GM10847 (cell line): ENCODE measurements around the gene NUP188.

ENCODE experiments used
- POLR2A ChIP-seq: IDR thresholded peaks from 2 replicates; pipeline ENCODE4 v1.6.1; 2011; ENCODE audit not compliant: insufficient read length; ENCODE audit errors: extremely low read depth

The NUP188 gene

GRCh38 chr9:128947527-128948301 is at the start of gene NUP188, which contains the start of gene DOLK:
TSS of gene NUP188 (plus strand) at chr9:128947699. CDS start at chr9:128947720, 21 bp downstream.
TSS of gene DOLK (minus strand) at chr9:128947603. CDS start at chr9:128947303, 300 bp downstream.
- TF ChIP-seq POLR2A, result peak; percentile 98

DNA sequence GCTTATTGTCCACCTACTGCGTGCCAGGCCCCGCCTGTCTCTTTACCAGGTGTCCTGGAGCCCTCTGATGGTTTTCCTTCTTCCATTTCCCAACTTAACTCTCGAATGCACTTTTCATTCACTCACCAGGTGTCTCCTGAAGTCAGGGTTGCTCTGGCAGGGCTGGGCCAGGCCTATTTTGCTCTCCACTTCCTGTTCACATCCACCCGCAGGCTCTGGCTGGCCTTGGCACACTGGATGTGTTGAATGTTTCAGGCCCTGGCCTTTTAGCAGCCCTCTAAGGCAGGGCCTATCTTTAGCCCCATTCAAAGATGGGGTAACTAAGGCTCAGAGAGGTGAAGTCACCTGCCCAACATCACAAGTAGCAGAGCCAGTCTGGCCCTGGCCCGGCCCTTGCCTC is 49.1 kb upstream of the NUP188 start:
- no peak for TF ChIP-seq POLR2A

GRCh38 chr9:128898845-128899565 is 48.5 kb upstream of the NUP188 start:
- TF ChIP-seq POLR2A, result no peak

DNA sequence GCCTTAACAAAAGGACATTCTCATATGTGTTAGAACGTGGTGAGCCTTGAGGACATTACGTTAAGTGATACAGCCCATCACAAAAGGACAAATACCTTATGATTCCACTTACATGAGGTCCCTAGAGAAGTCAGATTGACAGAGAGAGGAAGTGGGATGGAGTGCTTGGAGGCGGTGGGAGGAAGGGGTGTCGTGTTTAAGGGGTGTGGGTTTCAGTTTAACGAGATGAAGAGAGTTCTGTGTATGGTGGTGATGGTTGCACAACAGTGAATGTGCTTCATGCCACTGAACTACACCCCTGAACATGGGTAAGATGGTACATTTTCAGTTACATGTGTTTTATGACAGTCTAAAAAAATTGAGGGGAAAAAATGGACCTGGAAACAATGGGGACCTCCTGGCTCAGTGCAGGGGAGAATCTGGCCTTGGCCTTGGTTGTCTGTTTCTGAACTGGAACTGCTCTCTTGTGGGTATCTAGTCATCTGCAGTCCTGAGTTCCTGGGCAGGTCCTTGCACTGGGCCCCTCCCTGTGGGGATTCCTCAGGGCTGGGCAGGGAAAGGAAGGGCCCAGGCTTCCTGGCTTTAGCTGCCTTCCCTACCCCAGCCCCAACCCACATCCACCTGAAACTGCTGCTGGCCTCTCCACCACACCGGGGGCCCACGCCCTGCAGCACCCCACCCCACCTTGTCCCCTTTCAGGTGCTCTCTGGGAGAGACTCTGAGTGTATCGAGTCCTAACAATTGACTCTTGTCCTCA is 47.8 kb upstream of the NUP188 start:
- TF ChIP-seq POLR2A, result no peak

DNA sequence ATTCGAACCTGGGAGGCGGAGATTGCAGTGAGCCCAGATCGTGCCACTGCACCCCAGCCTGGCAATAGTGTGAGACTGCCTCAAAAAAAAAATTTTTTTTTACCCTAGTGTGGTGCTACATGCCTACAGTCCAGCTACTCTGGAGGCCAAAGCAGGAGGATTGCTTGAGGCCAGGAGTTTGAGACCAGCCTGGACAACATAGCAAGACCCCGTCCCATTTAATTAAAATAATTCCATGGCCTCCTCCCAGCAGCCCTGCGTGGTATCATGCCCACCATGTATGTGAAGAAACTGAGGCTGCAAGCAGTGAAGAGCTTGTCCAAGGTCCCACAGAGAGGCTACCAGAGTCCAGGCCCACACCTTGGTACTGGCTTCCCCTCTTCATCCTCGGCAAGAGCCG is 46.1 kb upstream of the NUP188 start:
- TF ChIP-seq POLR2A, result no peak

GRCh38 chr9:128901822-128902221 is 45.7 kb upstream of the NUP188 start:
- TF ChIP-seq POLR2A, result no peak

- peak; percentile 26 for TF ChIP-seq POLR2A
Measured at GRCh38 chr9:128902351-128903078, 45.0 kb upstream of the NUP188 start.

- no peak for TF ChIP-seq POLR2A
Measured at GRCh38 chr9:128903079-128903461, 44.4 kb upstream of the NUP188 start.

DNA sequence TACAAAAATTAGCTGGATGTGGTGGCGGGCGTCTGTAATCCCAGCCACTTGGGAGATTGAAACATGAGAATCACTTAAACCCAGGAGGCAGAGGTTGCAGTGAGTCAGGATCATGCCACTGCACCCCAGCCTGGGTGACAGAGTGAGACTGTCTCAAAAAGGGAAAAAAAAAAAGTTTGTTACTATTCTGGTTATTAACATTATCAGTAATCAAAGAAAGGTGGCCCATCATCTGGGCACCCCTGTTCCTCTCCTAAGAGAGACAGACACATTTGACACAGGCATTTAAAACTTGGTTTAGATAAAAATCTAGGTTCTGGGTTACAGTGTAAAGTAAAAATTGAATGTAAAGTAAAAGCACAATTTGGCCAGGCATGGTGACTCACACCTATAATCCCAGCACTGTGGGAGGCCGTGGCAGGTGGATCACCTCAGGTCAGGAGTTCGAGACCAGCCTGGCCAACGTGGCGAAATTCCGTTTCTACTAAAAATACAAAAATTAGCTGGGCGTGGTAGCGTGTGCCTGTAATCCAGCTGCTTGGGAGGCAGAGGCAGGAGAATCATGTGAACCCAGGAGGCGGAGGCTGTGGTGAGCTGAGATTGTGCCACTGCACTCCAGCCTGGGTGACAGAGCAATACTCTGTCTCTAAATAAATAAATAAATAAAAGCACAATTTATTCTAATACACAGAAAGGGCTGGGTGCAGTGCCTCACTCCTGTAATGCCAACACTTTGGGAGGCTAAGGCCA is 43.5 kb upstream of the NUP188 start:
- no peak for TF ChIP-seq POLR2A

DNA sequence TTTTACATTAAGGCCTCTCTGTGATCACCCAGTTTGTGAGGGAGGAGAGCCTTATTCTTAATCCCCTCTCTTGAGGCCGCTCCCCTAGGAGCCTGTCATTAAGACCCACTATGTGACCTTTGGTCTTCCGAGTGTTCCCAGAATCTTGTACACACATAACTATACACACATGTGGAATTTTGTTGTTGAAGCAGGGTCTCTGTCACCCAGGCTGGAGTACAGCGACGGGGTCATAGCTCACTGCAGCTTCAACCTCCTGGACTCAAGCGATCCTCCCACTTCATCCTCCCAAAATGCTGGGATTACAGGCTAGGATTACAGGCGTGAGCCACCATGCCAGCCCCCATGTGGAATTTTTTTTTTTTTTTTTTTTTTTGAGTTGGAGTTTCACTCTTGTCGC is 41.5 kb upstream of the NUP188 start:
- no peak for TF ChIP-seq POLR2A

DNA sequence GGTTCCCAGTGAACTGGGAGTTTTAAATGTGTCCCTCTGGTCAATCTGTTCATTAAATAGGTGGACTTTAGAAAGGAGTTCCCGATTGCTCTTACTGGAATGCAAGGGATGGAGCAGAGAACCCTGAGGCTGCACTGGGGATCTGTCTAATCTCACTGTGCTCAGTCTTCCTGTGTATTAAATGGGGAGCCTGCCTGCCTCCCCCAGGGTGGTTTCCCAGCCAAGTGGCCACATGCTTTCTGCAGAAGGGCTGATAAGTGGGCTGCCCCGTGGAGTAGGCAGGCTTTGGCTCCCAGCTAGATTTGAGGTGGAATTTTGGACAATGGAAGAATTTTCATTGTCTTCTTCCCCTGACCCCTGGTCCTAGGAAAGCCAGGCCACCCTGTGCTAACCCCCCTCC is 40.8 kb upstream of the NUP188 start:
- TF ChIP-seq POLR2A, result no peak

GRCh38 chr9:128908372-128908771 is 39.1 kb upstream of the NUP188 start:
- no peak for TF ChIP-seq POLR2A

- TF ChIP-seq POLR2A, result no peak
Measured at GRCh38 chr9:128909859-128910258, 37.6 kb upstream of the NUP188 start.

DNA sequence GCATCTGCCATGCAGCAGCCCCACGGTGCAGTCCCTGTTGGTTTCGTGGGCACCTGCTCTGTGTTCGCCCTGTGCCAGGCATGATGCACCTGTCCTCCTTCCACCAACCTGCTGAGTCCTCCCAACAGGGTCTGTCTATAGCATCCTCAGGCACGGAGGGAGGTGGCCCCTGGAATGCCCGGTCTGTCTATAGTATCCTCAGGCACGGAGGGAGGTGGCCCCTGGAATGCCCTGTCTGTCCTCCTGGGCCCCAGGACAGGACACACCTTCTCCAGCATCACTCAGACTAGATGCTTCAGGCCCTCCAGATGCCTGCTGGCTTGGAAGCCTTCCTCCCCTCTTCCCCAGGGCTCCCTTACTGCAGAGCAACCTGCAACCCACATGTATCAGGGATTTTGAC is 36.6 kb upstream of the NUP188 start:
- TF ChIP-seq POLR2A, result no peak
